Testis (tissue), 3 donors: ENCODE data around the gene TTC29. TPM values are rescaled to one million over a fixed set of nuclear protein-coding genes. Genes with fewer than 3 reads are reported as not detected.

Experiments
- DNase-seq: peaks from one replicate; pipeline ENCODE4 v3.0.0-alpha.2; 2019
- H3K27ac ChIP-seq, 2 donors: fragments of 200-600 bp; sonication (generic); one replicate each; pipeline ENCODE4 v1.5.1; 2019
- H3K27me3 ChIP-seq: fragments of 200-600 bp; sonication (generic); one replicate; pipeline ENCODE4 v1.5.1; 2019
- H3K36me3 ChIP-seq: fragments of 200-600 bp; sonication (generic); one replicate; pipeline ENCODE4 v1.5.1; 2017; ENCODE audit warnings: low read depth; ENCODE audit errors: missing control alignments
- H3K4me1 ChIP-seq: fragments of 200-600 bp; sonication (generic); one replicate; pipeline ENCODE4 v1.5.1; 2019
- H3K4me3 ChIP-seq, 2 donors: fragments of 200-600 bp; sonication (generic); one replicate each; pipeline ENCODE4 v1.5.1; 2017 to 2019
- H3K9me3 ChIP-seq: fragments of 200-600 bp; sonication (generic); one replicate; pipeline ENCODE4 v1.5.1; 2017
- CTCF ChIP-seq, 3 experiments: fragments of 450-650 bp in 2 of 3; fragments of 200-600 bp in 1 of 3; sonication (generic) in 1 of 3; IDR thresholded peaks; one replicate each; pipeline ENCODE4 v1.5.1; 2016 to 2019; ENCODE audit warnings: antibody characterized with exemption in 3 of 3, mild to moderate bottlenecking in 2 of 3, moderate library complexity in 1 of 3
- POLR2A ChIP-seq: fragments of 450-650 bp; IDR thresholded peaks from one replicate; pipeline ENCODE4 v1.6.1; 2017; ENCODE audit warnings: antibody characterized with exemption, mild to moderate bottlenecking, moderate library complexity
- WGBS, 2 donors: methylation state at CpG; one replicate each; pipeline ENCODE4 v1.1.5; 2018; 5-methylcytosine and 5-hydroxymethylcytosine counted together
- intact Hi-C: fragments of 100-400 bp; cut with DNase I; formaldehyde crosslinking; loops from one replicate; pipeline ENCODE4 v1.15.1; 2023; ENCODE audit warnings: low total_unique reads
- polyA plus RNA-seq: library from polyadenylated mRNA; stranded (reverse); fragments of 350-450 nt; fragmentation: Illumina TruSeq; extraction: RNeasy Lipid Tissue Mini Kit (QIAGEN cat#74804); gene quantifications from one replicate; pipeline ENCODE4 v1.2.3, GENCODE V29; 2014; ENCODE audit warnings: low read depth, low replicate concordance; ENCODE audit not compliant: insufficient read depth
- total RNA-seq, 2 donors: library from RNA; depleted of rRNA; stranded (reverse); fragments of >200 nt; gene quantifications; one replicate each; pipeline ENCODE4 v1.2.3, GENCODE V29; 2016

The TTC29 gene
- total and polyA plus RNA-seq, 3 donors from 2014 or later = 27.4 to 165 (median 68.0) TPM

- 95 to 97% methylated on average over 1 of the region's 1 CpG for WGBS, 2 donors
- H3K36me3 ChIP-seq = no peaks in the 10 kb centered on the region
- no peaks in the 10 kb centered on the region for H3K9me3 ChIP-seq
- no peak for TF ChIP-seq POLR2A
- no peak overlapping the region for H3K27ac ChIP-seq
- DNase-seq = no peak
- no peaks in the 10 kb centered on the region for H3K27me3 ChIP-seq
- H3K4me1 ChIP-seq = no peaks in the 10 kb centered on the region
- intact Hi-C loops = no loop called here
- no peak overlapping the region for H3K4me3 ChIP-seq
Observed at GRCh38 chr4:146959692-146960091, 14.0 kb upstream of the TTC29 start.

- DNase-seq = no peak
- H3K9me3 ChIP-seq = no peaks in the 10 kb centered on the region
- H3K27ac ChIP-seq = no peak overlapping the region
- H3K27me3 ChIP-seq = no peaks in the 10 kb centered on the region
- TF ChIP-seq POLR2A = no peak
- TF ChIP-seq CTCF (IDR thresholded peaks at IDR 0.05) = no peak
- WGBS, 2 donors = 86 to 90% methylated on average over 4 of the region's 4 CpGs
- H3K36me3 ChIP-seq = no peaks in the 10 kb centered on the region
- no peak overlapping the region for H3K4me3 ChIP-seq
- no peaks in the 10 kb centered on the region for H3K4me1 ChIP-seq
- intact Hi-C loops = no loop called here
Observed at GRCh38 chr4:146957237-146957636, 11.6 kb upstream of the TTC29 start.

GRCh38 chr4:146952896-146953295 lies 7.2 kb upstream of the TTC29 start:
- WGBS, 2 donors = 92% methylated on average over 2 of the region's 2 CpGs
- intact Hi-C loops = no loop called here
- no peaks in the 10 kb centered on the region for H3K27me3 ChIP-seq
- no peaks in the 10 kb centered on the region for H3K36me3 ChIP-seq
- no peak for TF ChIP-seq CTCF (IDR thresholded peaks at IDR 0.05)
- TF ChIP-seq POLR2A = no peak
- no peak for DNase-seq
- no peak overlapping the region for H3K27ac ChIP-seq
- H3K4me3 ChIP-seq = no peak overlapping the region
- no peaks in the 10 kb centered on the region for H3K9me3 ChIP-seq
- no peaks in the 10 kb centered on the region for H3K4me1 ChIP-seq

GRCh38 chr4:146949559-146949958 lies 3.9 kb upstream of the TTC29 start:
- no peak for TF ChIP-seq POLR2A
- TF ChIP-seq CTCF (IDR thresholded peaks at IDR 0.05) = no peak
- Histone ChIP-seq H3K27me3 (no peaks in the 10 kb centered on the region), H3K4me3 (no peak overlapping the region), H3K4me1 (no peaks in the 10 kb centered on the region), H3K36me3 (no peaks in the 10 kb centered on the region), H3K27ac (no peak overlapping the region), H3K9me3 (no peaks in the 10 kb centered on the region)
- intact Hi-C loops = no loop called here
- no peak for DNase-seq

- no peaks in the 10 kb centered on the region for H3K4me1 ChIP-seq
- intact Hi-C loops = no loop called here
- H3K4me3 ChIP-seq = no peak overlapping the region
- 79 to 84% methylated on average over 3 of the region's 3 CpGs for WGBS, 2 donors
- no peak overlapping the region for H3K27ac ChIP-seq
- no peaks in the 10 kb centered on the region for H3K36me3 ChIP-seq
- no peak for TF ChIP-seq POLR2A
- TF ChIP-seq CTCF (IDR thresholded peaks at IDR 0.05) = no peak
- DNase-seq = no peak
- H3K27me3 ChIP-seq = no peaks in the 10 kb centered on the region
- H3K9me3 ChIP-seq = no peaks in the 10 kb centered on the region
Observed at GRCh38 chr4:146943691-146944375, 1.8 kb downstream of the TTC29 start.
